Cardiac muscle cell (in vitro differentiated cells and primary cell): Measurements from ENCODE around the gene TGM1. TPM values are rescaled to one million over a fixed set of nuclear protein-coding genes. Genes with fewer than 3 reads are reported as not detected.

ENCODE experiments used
- DNase-seq, 2 donors: peaks; one replicate each; pipeline versions ENCODE4 v3.0.0 to v3.0.0-alpha.2; 2010 to 2017; ENCODE audit warnings: low read depth in 1 of 2, low spot score in 1 of 2
- H3K27ac ChIP-seq: fragments of 200-600 bp; sonication (generic); 2 replicates; pipeline ENCODE4 v1.5.1; 2016
- H3K27me3 ChIP-seq: fragments of 200-600 bp; sonication (generic); 2 replicates; pipeline ENCODE4 v1.6.0; 2016; ENCODE audit warnings: control low read depth
- H3K36me3 ChIP-seq: fragments of 200-600 bp; sonication (generic); 2 replicates; pipeline ENCODE4 v1.5.1; 2016; ENCODE audit warnings: control low read depth
- H3K4me1 ChIP-seq: fragments of 200-600 bp; sonication (generic); 2 replicates; pipeline ENCODE4 v1.8.1; 2017; ENCODE audit warnings: low read depth, mild to moderate bottlenecking, mixed run types
- H3K4me3 ChIP-seq: fragments of 200-600 bp; sonication (generic); 2 replicates; pipeline ENCODE4 v1.5.1; 2016; ENCODE audit warnings: mild to moderate bottlenecking
- H3K9me3 ChIP-seq: fragments of 200-600 bp; sonication (generic); 2 replicates; pipeline ENCODE4 v1.5.1; 2017; ENCODE audit warnings: low read depth, mild to moderate bottlenecking, control low read depth
- polyA plus RNA-seq: library from polyadenylated mRNA; unstranded; fragments of >200 nt; fragmentation: Nextera tagmentation; extraction: Ambion mirVana; gene quantifications from 2 replicates; pipeline ENCODE4 v1.2.1, GENCODE V29; 2016
- total RNA-seq: library from RNA; depleted of rRNA; stranded (reverse); fragments of >200 nt; gene quantifications from 2 replicates; pipeline ENCODE4 v1.2.3, GENCODE V29; 2016
- TF ChIP-seq, protein P1 (sequence below): IDR thresholded peaks from 2 replicates; pipeline ENCODE4 v1.5.1; 2012; ENCODE audit warnings: low read depth, mild to moderate bottlenecking, low read length

Gene TGM1
- total and polyA plus RNA-seq, 2 experiments from 2014 or later, result 1.7 TPM; not detected in 1

DNA sequence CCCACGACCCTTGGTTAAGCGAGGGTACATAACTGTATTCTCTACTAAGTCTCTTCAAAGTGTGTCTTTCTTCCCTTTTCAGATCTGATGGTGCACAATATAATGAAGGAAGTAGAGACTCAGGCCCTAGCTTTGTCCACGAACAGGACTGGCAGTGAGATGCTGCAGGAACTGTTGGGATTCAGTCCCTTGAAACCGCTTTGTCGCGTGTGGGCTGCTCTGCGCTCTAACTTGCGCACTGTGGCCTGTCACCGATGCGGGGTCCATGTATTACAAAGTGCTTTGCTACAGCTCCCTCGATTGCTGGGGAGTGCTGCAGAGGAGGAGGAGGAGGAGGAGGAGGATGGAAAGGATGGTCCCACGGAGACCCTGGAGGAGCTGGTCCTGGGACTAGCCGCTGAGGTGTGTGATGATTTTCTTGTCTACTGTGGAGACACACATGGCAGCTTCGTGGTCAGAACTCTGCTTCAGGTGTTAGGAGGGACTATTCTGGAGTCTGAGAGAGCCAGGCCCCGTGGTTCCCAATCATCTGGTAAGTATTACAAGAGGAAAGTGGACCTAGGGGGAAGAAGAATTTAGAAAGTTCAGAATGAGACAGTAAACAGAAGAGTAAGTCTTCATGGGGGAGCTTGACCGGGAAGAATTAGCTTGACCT lies 37.5 kb upstream of the TGM1 start:
- H3K27ac ChIP-seq, result peak overlapping the region; percentile 68

DNA sequence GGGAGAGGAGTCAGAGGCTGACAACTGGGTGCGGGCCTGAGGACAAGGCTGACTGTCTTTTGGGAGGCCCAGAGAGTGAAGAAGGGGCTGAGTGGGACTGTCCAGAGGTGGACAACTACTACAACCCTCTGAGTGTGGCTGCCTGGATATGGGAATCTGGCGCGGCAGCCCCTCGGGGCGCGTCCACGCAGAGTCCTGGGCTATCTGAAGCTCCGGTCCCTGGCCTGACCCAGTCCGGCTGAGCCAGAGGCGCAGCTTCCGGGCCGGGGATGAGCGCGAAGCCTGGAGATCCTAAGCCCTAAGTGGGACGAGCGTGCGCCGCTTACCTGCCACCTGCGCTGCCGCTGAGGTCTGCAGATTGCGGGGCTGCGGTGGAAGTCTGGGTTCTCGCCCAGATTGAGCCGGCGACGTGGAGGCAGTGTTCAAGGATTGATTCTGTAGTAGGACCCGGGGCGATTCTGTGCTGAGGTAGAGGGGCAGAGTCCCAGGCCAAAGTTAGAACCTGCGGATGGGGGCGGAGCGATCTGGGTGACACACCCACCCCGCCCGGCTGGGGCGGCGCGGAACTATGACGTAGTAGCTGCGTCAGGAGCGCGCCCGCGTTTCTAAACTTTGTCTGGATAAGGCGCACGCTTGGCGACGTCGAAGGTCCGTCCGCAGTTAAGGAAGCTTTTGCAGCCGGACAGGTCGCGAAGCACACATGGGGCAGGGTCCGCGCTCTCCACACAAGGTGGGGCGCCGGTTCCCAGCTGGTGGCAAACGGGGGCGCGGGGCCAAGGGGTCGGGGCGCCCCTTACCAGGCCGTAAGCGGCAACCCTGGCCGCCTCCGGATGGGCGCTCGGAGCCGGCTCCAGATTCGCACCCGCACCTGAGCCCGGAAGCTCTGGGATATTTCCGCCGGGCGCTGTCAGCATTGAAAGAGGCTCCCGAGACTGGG lies 36.5 kb upstream of the TGM1 start, which contains the start of the genes DHRS1 and NOP9:
DHRS1 (minus strand) TSS at position 526 of the 937 bp plus-strand sequence. CDS start 674 bp downstream, outside the sequence.
NOP9 (plus strand) TSS at position 596 of the 937 bp plus-strand sequence; CDS start at position 701, 105 bp downstream.
- peak within 1 kb of the TSS; percentile 68 for H3K27ac ChIP-seq

More for the DNA sequence above, 37.5 kb upstream of the TGM1 start:
- peaks cover 28% of the 10 kb centered on the region for H3K36me3 ChIP-seq
- H3K4me1 ChIP-seq, result peaks cover 7% of the 10 kb centered on the region
- TF ChIP-seq, protein P1, sequence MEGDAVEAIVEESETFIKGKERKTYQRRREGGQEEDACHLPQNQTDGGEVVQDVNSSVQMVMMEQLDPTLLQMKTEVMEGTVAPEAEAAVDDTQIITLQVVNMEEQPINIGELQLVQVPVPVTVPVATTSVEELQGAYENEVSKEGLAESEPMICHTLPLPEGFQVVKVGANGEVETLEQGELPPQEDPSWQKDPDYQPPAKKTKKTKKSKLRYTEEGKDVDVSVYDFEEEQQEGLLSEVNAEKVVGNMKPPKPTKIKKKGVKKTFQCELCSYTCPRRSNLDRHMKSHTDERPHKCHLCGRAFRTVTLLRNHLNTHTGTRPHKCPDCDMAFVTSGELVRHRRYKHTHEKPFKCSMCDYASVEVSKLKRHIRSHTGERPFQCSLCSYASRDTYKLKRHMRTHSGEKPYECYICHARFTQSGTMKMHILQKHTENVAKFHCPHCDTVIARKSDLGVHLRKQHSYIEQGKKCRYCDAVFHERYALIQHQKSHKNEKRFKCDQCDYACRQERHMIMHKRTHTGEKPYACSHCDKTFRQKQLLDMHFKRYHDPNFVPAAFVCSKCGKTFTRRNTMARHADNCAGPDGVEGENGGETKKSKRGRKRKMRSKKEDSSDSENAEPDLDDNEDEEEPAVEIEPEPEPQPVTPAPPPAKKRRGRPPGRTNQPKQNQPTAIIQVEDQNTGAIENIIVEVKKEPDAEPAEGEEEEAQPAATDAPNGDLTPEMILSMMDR, result no peak
- no peak for DNase-seq
- no peaks in the 10 kb centered on the region for H3K9me3 ChIP-seq
- H3K4me3 ChIP-seq, result peak overlapping the region; percentile 69
- no peaks in the 10 kb centered on the region for H3K27me3 ChIP-seq

DNA sequence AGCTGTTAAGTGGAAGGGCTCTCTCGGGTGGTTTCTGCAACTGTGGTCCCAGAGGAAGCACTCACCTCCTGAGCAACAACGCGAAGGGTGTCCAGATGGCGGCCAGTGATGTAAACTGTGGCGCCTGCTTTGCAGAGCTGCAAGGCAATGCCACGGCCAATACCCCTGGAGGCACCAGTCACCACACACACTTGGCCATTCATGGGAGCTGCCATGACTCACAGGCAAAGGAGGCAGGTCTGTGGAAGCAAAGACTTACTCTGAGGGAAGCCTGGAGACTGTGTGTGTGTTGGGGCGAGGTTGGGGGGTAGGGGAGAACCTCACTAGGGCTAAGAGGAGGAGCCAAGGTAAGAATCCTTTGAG lies 35.9 kb upstream of the TGM1 start:
- Histone ChIP-seq H3K9me3 (no peaks in the 10 kb centered on the region), H3K4me1 (peaks cover 7% of the 10 kb centered on the region), H3K27me3 (no peaks in the 10 kb centered on the region), H3K4me3 (peak overlapping the region; percentile 69), H3K36me3 (peaks cover 17% of the 10 kb centered on the region), H3K27ac (no peak overlapping the region)
- peak in 1 of 2 donors; percentile 27 for DNase-seq
- TF ChIP-seq, protein P1, result no peak

More for the DNA sequence above, 36.5 kb upstream of the TGM1 start, which contains the start of the genes DHRS1 and NOP9:
- Histone ChIP-seq H3K4me1 (peaks cover 7% of the 10 kb centered on the region), H3K36me3 (peaks cover 24% of the 10 kb centered on the region), H3K27me3 (no peaks in the 10 kb centered on the region), H3K4me3 (peak within 1 kb of the TSS; percentile 69), H3K9me3 (no peaks in the 10 kb centered on the region)
- DNase-seq, result peak; percentile 92 to 96
- TF ChIP-seq, protein P1, result no peak

DNA sequence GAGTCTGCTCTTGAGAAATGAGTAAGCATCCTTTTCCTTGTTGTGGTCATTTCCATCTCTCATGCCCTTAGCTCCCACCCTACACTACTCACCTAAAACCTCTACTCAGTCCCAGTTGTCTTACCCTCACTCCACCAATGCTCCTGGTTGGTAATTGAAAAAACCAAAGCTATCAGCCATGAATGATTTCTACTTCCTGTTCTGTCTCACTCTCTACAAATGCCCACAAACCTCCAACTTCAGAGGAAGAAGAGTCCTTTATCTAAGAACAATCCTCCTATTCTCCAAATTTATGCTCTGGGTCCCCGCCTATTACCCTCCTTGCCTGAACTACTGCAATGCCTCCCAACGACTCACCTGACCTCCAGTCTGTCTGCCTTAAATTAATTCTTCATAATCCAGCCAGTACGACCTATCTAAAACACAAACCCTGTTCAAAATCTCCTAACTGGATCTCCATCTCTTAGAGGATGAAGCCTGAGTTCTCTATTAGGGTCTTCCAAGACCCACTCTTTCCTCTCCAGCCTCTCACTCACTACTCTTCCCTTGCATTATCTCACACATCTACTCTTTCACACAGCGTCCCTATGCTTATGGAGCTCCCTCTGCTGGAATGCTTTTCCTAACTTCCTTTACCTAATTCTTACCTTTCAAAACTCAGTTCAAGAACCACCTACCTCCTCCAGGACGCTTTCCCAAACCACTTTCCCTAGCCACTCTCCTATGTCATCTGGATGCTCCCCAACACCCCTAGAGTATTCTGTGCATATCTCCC lies 34.4 kb upstream of the TGM1 start:
- H3K4me3 ChIP-seq, result no peak overlapping the region
- no peaks in the 10 kb centered on the region for H3K9me3 ChIP-seq
- H3K27ac ChIP-seq, result no peak overlapping the region
- peak; percentile 13 to 43 for DNase-seq
- no peaks in the 10 kb centered on the region for H3K27me3 ChIP-seq
- peaks cover 7% of the 10 kb centered on the region for H3K4me1 ChIP-seq
- H3K36me3 ChIP-seq, result peaks cover 3% of the 10 kb centered on the region
- TF ChIP-seq, protein P1, result peak; percentile 44
